NB4 (cell line): Measurements from ENCODE around the gene ACBD6.

Experiments
- POLR2A ChIP-seq: IDR thresholded peaks from 2 replicates; pipeline ENCODE4 v1.6.1; 2011; ENCODE audit warnings: mild to moderate bottlenecking; ENCODE audit not compliant: insufficient read length; ENCODE audit errors: extremely low read depth
- TF ChIP-seq, protein P1 (sequence below): IDR thresholded peaks from one replicate; pipeline ENCODE4 v1.5.1; 2012; ENCODE audit warnings: low read depth, low read length

DNA sequence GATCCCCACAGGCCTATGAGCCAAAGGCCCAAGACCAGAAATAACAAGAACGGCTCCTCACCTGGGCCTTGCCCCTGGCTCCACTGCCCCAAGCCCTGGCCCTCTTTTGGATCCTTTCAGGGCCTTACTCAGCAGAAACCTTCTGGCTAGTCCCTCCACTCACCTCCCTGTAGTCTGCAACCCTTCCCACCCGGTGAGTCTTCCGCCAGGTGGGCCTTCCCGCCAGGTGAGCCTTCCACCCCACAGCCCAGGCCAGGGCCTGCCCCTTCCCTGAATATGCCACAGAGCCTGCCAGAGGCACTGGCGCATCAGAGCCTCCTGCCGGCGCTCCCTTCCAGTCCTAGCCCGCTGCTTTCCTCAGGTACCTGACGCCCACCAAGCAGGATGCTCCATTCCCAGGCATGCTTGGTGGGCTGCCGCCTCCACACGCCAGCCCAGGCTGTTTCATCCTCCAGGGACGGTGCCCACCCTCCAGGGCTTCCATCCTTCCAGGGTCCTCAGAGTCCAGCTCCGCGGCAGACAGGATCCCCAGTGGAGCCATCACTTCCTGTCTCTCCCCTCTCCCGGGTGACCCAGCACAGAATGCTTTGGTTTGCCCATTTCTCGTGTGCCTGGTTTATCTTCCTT, 251.4 kb downstream of the ACBD6 start:
- TF ChIP-seq, protein P1, sequence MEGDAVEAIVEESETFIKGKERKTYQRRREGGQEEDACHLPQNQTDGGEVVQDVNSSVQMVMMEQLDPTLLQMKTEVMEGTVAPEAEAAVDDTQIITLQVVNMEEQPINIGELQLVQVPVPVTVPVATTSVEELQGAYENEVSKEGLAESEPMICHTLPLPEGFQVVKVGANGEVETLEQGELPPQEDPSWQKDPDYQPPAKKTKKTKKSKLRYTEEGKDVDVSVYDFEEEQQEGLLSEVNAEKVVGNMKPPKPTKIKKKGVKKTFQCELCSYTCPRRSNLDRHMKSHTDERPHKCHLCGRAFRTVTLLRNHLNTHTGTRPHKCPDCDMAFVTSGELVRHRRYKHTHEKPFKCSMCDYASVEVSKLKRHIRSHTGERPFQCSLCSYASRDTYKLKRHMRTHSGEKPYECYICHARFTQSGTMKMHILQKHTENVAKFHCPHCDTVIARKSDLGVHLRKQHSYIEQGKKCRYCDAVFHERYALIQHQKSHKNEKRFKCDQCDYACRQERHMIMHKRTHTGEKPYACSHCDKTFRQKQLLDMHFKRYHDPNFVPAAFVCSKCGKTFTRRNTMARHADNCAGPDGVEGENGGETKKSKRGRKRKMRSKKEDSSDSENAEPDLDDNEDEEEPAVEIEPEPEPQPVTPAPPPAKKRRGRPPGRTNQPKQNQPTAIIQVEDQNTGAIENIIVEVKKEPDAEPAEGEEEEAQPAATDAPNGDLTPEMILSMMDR: no peak
- no peak for TF ChIP-seq POLR2A
